Mononuclear cell (primary cell): ENCODE results near the gene YTHDF1. TPM values are rescaled to one million over a fixed set of nuclear protein-coding genes. Genes with fewer than 3 reads are reported as not detected.

Experiments
- H3K27me3 ChIP-seq: 2 replicates; pipeline ENCODE4 v1.6.0; 2011; ENCODE audit warnings: low read length, control low read depth; ENCODE audit not compliant: insufficient read depth
- H3K4me1 ChIP-seq: 2 replicates; pipeline ENCODE4 v1.5.1; 2011; ENCODE audit warnings: mild to moderate bottlenecking, low read length, control low read depth; ENCODE audit not compliant: insufficient read depth
- H3K4me3 ChIP-seq: 2 replicates; pipeline ENCODE4 v1.5.1; 2011; ENCODE audit warnings: mild to moderate bottlenecking, low read length, moderate library complexity
- H3K9me3 ChIP-seq: 2 replicates; pipeline ENCODE4 v1.5.1; 2011; ENCODE audit warnings: low read depth, mild to moderate bottlenecking, control low read depth, low read length
- total RNA-seq: library from RNA; depleted of rRNA; stranded (reverse); fragments of >200 nt; gene quantifications from one replicate; pipeline ENCODE4 v1.2.3, GENCODE V29; 2012

The YTHDF1 gene
- total RNA-seq, 1 donor = 34.0 TPM

DNA sequence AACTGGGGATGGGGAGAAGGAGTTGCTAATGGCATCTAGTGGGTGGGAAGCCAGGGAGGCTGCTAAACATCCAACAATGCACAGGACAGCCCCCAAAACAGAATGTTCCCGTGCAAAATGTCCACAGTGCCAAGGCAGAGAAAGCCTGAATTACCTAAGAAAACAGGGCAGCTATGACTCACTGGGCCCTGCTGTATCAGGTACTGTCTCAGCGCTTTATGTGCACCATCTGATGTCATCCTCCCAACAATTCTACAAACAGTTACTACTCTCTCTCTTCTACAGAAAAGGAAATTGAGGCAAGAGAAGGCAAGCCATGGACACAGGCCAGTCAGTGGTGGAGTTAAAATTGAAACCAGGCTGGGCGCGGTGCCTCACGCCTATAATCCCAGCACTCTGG lies 3.1 kb downstream of the YTHDF1 start:
- Histone ChIP-seq H3K9me3 (no peaks in the 10 kb centered on the region), H3K4me3 (no peak overlapping the region), H3K27me3 (no peaks in the 10 kb centered on the region), H3K4me1 (peaks cover 40% of the 10 kb centered on the region)

GRCh38 chr20:63212393-63212730 lies 3.6 kb downstream of the YTHDF1 start:
- no peak overlapping the region for H3K4me3 ChIP-seq
- peaks cover 40% of the 10 kb centered on the region for H3K4me1 ChIP-seq

DNA sequence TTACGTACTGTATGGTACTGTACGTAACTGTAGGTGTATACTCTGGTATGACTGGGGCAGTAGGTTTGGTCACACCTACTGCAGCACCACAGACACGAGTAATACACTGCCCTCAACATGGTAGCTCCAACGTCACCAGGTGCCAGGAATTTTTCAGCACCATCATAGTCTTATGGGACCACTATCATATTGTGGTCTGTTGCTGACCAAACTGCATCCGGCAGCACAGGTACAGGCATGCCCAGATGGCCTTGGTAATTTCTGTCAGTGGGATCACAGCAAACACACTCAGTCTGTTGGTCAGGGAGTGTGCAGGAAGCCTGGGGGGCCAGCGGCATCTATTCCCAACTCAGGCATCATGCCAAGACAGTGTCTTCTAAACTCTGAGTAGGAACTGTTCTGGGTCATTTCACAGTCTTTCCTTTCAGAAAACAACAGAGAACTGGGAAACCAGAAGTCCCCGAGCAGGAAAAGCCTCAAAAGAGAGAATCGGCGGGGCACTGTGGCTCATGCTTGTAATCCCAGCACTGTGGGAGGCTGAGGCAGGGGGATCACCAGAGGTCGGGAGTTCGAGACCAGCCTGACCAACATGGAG lies 5.8 kb downstream of the YTHDF1 start:
- no peaks in the 10 kb centered on the region for H3K9me3 ChIP-seq
- H3K27me3 ChIP-seq = no peaks in the 10 kb centered on the region
- no peak overlapping the region for H3K4me3 ChIP-seq
- H3K4me1 ChIP-seq = peaks cover 27% of the 10 kb centered on the region

More at GRCh38 chr20:63212393-63212730, 3.6 kb downstream of the YTHDF1 start:
- no peaks in the 10 kb centered on the region for H3K27me3 ChIP-seq
- H3K9me3 ChIP-seq = no peaks in the 10 kb centered on the region

DNA sequence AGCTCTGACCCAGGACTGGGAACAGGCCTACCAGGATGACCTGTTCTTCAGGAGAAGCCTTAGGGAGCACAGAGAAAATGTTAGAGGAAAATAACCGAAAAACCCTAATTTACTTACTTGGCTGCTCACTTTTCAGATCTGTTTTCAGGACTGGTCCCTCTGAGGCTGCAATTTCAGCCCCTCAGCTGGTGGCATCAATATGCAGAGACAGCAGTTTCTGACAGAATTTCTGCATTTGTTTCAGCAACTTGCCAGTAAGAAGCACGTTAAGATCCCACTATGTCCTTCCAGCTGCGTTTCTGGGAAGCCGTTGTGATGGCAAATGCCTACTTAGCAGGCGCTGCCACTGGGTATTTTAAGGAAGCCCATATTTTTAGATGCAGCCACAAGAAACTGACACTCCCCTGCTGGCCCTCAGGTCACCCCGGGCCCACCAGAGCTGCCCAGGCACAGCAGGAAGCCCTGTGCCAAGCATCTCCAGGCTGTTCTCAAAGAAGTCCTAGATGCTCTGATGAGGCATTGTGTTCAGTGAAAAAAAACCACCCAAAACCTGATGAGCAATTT lies 7.5 kb downstream of the YTHDF1 start:
- Histone ChIP-seq H3K4me1 (peaks cover 15% of the 10 kb centered on the region), H3K4me3 (no peak overlapping the region), H3K27me3 (no peaks in the 10 kb centered on the region), H3K9me3 (no peaks in the 10 kb centered on the region)

DNA sequence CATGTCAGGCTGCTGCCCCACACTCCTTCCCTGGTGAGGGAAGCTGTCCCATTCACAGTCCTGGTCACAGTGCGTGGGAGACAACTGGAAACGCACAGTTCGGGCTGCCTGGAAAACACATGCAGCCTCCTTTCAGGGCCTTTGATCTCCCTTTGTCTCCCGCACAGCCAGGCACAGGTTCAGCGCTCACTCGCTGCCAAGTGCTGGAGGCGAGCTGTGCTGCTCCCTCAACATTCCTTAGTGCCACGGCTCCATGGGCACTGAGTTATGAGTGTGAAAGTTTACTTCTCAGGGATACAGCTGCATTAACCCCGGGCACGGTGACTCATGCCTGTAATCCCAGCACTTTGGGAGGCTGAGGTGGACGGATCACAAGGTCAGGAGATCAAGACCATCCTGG lies 9.1 kb downstream of the YTHDF1 start:
- Histone ChIP-seq H3K4me3 (no peak overlapping the region), H3K4me1 (peaks cover 4% of the 10 kb centered on the region), H3K9me3 (no peaks in the 10 kb centered on the region), H3K27me3 (no peaks in the 10 kb centered on the region)

- H3K4me1 ChIP-seq = peaks cover 4% of the 10 kb centered on the region
- no peaks in the 10 kb centered on the region for H3K9me3 ChIP-seq
- H3K27me3 ChIP-seq = no peaks in the 10 kb centered on the region
- H3K4me3 ChIP-seq = no peak overlapping the region
Measured at GRCh38 chr20:63205896-63206295, 10.0 kb downstream of the YTHDF1 start.

- Histone ChIP-seq H3K4me3 (no peak overlapping the region), H3K4me1 (peaks cover under 1% of the 10 kb centered on the region), H3K9me3 (no peaks in the 10 kb centered on the region), H3K27me3 (no peaks in the 10 kb centered on the region)
Measured at GRCh38 chr20:63204362-63204761, 11.6 kb downstream of the YTHDF1 start.

DNA sequence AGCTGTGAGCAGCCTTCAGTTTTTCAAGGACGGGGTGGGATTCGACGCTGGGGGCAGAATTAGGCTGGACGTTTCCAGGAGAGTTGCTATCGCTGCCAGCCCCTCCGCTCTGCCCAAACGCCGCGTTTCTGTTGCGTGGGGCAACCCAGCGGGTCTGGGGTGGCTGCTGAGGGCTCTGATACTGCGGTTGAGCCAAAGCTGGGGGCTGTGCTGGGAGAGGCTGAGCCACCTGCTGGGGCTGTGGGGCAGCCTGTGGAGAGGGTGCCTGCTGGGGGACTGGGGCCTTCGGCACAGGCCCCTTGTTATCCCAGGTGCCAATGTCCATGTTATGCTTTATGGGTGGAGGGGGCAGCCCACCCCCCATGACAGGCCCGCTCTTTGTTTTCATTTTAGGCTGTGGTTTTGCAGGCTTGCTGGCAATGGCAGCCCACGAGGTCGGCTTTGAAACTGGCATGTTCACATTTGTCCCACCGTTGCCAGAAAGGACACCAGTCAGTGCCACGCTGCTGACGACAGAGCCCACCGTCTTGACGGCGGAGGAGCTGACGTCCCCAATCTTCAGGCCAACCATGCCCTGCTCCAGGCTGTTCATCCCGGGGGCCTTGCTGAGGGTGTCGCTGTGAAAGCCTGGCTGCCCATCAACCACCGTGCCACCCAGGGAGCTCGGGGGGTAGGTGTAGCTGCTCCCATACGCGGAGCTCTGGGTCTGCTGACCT lies 13.0 kb downstream of the YTHDF1 start:
- Histone ChIP-seq H3K9me3 (no peaks in the 10 kb centered on the region), H3K4me1 (no peaks in the 10 kb centered on the region), H3K27me3 (no peaks in the 10 kb centered on the region), H3K4me3 (no peak overlapping the region)

- Histone ChIP-seq H3K27me3 (no peaks in the 10 kb centered on the region), H3K4me1 (no peaks in the 10 kb centered on the region), H3K4me3 (no peak overlapping the region), H3K9me3 (no peaks in the 10 kb centered on the region)
Measured at GRCh38 chr20:63202021-63202420, 13.9 kb downstream of the YTHDF1 start.

DNA sequence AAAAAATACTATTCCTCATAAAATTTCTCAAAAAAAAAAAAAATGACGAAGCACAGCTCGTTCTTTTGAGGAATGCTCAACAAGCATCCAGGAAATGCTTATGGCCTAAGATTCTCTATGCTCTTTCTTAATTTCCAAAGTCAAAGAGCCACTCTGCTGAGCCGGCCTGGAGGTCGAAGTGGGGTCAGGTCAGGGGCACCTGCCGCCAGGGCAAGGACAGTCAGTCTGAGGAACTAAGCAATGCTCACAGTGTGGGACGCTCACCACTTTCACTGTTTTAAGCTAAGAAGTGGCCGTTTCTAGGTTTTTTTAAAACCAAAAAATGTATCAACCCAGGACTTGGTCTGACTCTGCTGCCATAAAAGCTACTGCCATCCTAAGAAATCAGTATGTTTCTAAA lies 17.3 kb downstream of the YTHDF1 start:
- no peaks in the 10 kb centered on the region for H3K9me3 ChIP-seq

DNA sequence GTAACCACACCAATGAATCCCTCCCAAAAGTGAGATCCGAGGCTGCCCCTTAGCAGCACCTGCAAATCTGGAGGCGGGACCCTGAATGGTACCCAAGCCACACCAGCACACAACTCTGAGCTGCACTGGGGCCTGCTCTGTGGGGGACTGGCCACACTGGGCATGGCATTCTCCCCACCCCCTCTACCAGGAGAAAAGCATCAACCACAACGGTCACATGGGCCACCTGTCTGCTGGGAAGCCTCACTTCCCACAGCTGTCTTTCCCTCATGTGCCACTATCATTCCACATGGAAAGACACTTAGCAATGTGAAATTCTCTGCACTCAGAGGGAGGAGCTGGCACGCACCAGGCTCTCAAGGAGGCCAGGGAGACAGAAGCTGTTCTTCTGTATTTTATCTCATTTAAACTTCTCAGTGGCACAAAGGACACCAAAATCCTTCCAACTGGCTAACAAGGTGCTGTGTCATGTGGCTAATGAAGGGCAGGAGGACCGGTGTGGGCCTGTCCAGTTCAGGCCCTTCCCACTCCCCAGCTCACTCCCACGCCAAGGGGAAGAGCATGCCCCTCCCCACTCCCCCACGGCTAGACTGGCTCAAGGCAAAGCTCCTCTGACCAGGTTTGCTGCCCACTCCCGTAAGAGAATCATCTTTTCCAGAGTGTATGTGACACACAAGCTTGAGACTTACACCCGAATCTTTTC lies 19.0 kb downstream of the YTHDF1 start:
- Histone ChIP-seq H3K27me3 (no peaks in the 10 kb centered on the region), H3K4me1 (no peaks in the 10 kb centered on the region)

More for the DNA sequence above, 17.3 kb downstream of the YTHDF1 start:
- H3K4me3 ChIP-seq = no peak overlapping the region
- H3K27me3 ChIP-seq = no peaks in the 10 kb centered on the region
- no peaks in the 10 kb centered on the region for H3K4me1 ChIP-seq

GRCh38 chr20:63194797-63195173 lies 21.1 kb downstream of the YTHDF1 start:
- H3K4me1 ChIP-seq = no peaks in the 10 kb centered on the region
- no peak overlapping the region for H3K4me3 ChIP-seq
- no peaks in the 10 kb centered on the region for H3K27me3 ChIP-seq
- H3K9me3 ChIP-seq = no peaks in the 10 kb centered on the region

More for the DNA sequence above, 19.0 kb downstream of the YTHDF1 start:
- Histone ChIP-seq H3K4me3 (no peak overlapping the region), H3K9me3 (no peaks in the 10 kb centered on the region)

DNA sequence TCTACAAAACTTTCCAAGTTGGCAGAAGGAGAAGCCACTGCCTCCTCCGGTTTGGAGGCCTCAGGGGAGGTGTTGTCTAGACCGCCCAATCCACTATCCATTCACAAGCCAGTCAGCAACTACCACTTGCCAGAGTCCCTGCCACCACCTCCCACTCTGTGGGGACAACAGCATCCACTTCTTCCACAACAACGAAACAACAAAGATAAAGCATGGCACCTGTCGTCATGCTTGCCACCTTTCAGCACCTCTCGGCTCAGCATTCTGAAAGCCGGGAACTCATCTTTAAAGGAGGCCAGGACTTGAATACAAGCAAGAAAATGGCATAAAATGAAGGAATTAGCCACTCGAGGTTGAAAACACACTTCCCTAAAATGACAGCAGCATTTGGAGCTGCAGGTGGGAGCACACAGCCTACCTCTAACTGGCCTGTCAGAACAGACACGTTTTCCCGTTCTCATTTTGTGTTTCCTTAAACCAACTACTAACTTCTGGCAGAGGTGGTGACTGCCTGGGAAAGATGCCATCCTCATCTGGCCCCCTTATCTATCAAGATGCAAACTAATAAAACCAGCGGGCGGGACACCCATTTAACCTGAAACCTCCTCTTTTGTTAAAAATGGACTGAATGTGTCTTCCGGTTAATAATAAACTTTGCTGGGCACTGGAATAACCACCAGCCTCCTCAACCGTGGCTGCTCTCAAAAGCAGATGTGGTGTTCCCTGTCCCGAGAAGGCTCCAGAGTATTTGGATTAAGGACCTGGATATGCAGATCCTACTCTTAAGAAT lies 21.7 kb downstream of the YTHDF1 start:
- H3K4me3 ChIP-seq = no peak overlapping the region
- H3K9me3 ChIP-seq = no peaks in the 10 kb centered on the region
- no peaks in the 10 kb centered on the region for H3K27me3 ChIP-seq
- H3K4me1 ChIP-seq = no peaks in the 10 kb centered on the region

DNA sequence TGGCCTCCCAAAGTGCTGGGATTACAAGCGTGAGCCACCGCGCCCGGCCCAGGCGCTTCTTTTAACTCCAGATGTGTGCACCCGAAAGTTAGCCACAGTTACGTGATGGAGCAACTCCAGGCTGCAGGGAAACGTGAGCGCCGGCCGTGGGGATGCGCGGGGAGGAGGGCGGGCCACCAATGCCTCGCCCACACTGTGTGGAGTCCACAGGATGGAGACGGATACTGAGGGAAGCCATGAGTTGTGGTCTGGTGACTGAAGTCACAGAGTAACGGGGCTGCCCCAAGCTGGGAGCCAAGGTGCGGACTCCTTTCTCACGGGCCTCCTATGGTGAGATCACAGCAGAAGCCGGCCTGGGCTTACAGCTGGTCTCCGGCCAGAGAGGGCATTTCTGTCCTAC lies 23.2 kb downstream of the YTHDF1 start:
- H3K4me1 ChIP-seq = no peaks in the 10 kb centered on the region
- H3K9me3 ChIP-seq = no peaks in the 10 kb centered on the region
- H3K27me3 ChIP-seq = no peaks in the 10 kb centered on the region
- H3K4me3 ChIP-seq = no peak overlapping the region

DNA sequence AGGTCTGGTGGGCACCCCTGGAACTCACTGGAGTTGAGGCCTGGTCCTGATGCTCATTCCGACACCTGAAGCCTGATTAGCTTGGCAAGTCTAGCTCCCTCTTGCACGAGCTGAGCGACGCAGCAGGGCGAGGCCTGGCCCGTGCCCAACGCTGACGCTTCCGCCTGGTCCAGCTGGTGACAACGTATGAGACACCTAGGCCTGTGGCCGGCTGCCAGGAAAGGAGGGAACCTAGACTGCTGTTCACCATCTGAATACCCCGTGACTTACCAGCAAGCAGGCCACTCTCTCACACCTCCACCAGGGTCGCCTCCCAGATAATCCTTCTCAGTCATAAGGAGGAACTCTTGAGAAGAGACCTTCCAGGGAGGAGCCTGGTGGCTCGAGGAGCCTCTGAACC lies 24.5 kb downstream of the YTHDF1 start:
- H3K27me3 ChIP-seq = no peaks in the 10 kb centered on the region
- H3K4me1 ChIP-seq = no peaks in the 10 kb centered on the region
- H3K4me3 ChIP-seq = no peak overlapping the region
- H3K9me3 ChIP-seq = no peaks in the 10 kb centered on the region
